Measurements from ENCODE around the gene DMAC2. TPM values are rescaled to one million over a fixed set of nuclear protein-coding genes. Genes with fewer than 3 reads are reported as not detected.

Gene DMAC2
- polyA plus RNA-seq, 1 donor from 2014 or later: 59.8 TPM

- H3K79me2 ChIP-seq (replicated peaks; ENCODE audit: insufficient read depth, low read length): no peaks in the 10 kb centered on the region
- H3K9me3 ChIP-seq (ENCODE audit: low read length): no peaks in the 10 kb centered on the region
- no peaks in the 10 kb centered on the region for H3K27me3 ChIP-seq (ENCODE audit: insufficient read depth, low read depth, low read length)
- no peaks in the 10 kb centered on the region for H3F3A ChIP-seq (ENCODE audit: insufficient read depth, low read length, poor library complexity, severe bottlenecking)
- no peak overlapping the region for H3K27ac ChIP-seq (ENCODE audit: low read length)
- no peak overlapping the region for H3K9ac ChIP-seq (ENCODE audit: low read length)
- no peak overlapping the region for H3K4me3 ChIP-seq (ENCODE audit: low read length)
- no peak overlapping the region for H3K4me2 ChIP-seq (ENCODE audit: low read length)
- no peaks in the 10 kb centered on the region for H4K20me1 ChIP-seq (ENCODE audit: insufficient read depth)
- TF ChIP-seq TAF1 (IDR thresholded peaks at IDR 0.05; ENCODE audit: low read depth): no peak
- TF ChIP-seq RAD21 (conservative IDR thresholded peaks at IDR 0.05): no peak
- no peak for TF ChIP-seq CTCF (IDR thresholded peaks at IDR 0.05; ENCODE audit: poor library complexity, severe bottlenecking)
- TF ChIP-seq EP300 (conservative IDR thresholded peaks at IDR 0.05; ENCODE audit: poor library complexity, severe bottlenecking): no peak
- no peak for TF ChIP-seq POLR2AphosphoS5 (IDR thresholded peaks at IDR 0.05)
- no peak for TF ChIP-seq REST (IDR thresholded peaks at IDR 0.05; ENCODE audit: borderline replicate concordance)
- TF ChIP-seq EZH2 (IDR thresholded peaks at IDR 0.05; ENCODE audit: borderline replicate concordance, insufficient read depth, low read length, poor library complexity, severe bottlenecking): no peak
- no peak for TF ChIP-seq SMC3 (conservative IDR thresholded peaks at IDR 0.05; ENCODE audit: poor library complexity)
- TF ChIP-seq MXI1 (conservative IDR thresholded peaks at IDR 0.05; ENCODE audit: poor library complexity, severe bottlenecking): no peak
- peaks cover 3% of the 10 kb centered on the region for H3K36me3 ChIP-seq (ENCODE audit: insufficient read depth, low read length)
- no peak overlapping the region for H2AFZ ChIP-seq (ENCODE audit: low read depth, low read length)
- no peaks in the 10 kb centered on the region for H3K9me2 ChIP-seq (ENCODE audit: insufficient read depth, low read length)
Observed at GRCh38 chr19:41422955-41423354, 16.8 kb downstream of the DMAC2 start.

- Histone ChIP-seq H3K4me2 (ENCODE audit: low read length) (no peak overlapping the region), H2AFZ (ENCODE audit: low read depth, low read length) (no peak overlapping the region), H3K9me3 (ENCODE audit: low read length) (no peaks in the 10 kb centered on the region), H3K9me2 (ENCODE audit: insufficient read depth, low read length) (no peaks in the 10 kb centered on the region), H3K79me2 (replicated peaks; ENCODE audit: insufficient read depth, low read length) (no peaks in the 10 kb centered on the region), H3K27ac (ENCODE audit: low read length) (no peak overlapping the region), H3F3A (ENCODE audit: insufficient read depth, low read length, poor library complexity, severe bottlenecking) (no peaks in the 10 kb centered on the region), H3K9ac (ENCODE audit: low read length) (no peak overlapping the region), H3K27me3 (ENCODE audit: insufficient read depth, low read depth, low read length) (no peaks in the 10 kb centered on the region), H3K4me3 (ENCODE audit: low read length) (no peak overlapping the region), H4K20me1 (ENCODE audit: insufficient read depth) (no peaks in the 10 kb centered on the region), H3K36me3 (ENCODE audit: insufficient read depth, low read length) (peaks cover 3% of the 10 kb centered on the region)
- TF ChIP-seq MXI1 (conservative IDR thresholded peaks at IDR 0.05; ENCODE audit: poor library complexity, severe bottlenecking) (no peak), CTCF (IDR thresholded peaks at IDR 0.05; ENCODE audit: poor library complexity, severe bottlenecking) (no peak), EP300 (conservative IDR thresholded peaks at IDR 0.05; ENCODE audit: poor library complexity, severe bottlenecking) (no peak), EZH2 (IDR thresholded peaks at IDR 0.05; ENCODE audit: borderline replicate concordance, insufficient read depth, low read length, poor library complexity, severe bottlenecking) (no peak), RAD21 (conservative IDR thresholded peaks at IDR 0.05) (no peak), TAF1 (IDR thresholded peaks at IDR 0.05; ENCODE audit: low read depth) (no peak), POLR2AphosphoS5 (IDR thresholded peaks at IDR 0.05) (no peak), REST (IDR thresholded peaks at IDR 0.05; ENCODE audit: borderline replicate concordance) (no peak), SMC3 (conservative IDR thresholded peaks at IDR 0.05; ENCODE audit: poor library complexity) (no peak)
Observed at GRCh38 chr19:41422456-41422855, 17.3 kb downstream of the DMAC2 start.

Measured in neural cell (in vitro differentiated cells).